GM18867 (cell line): ENCODE measurements around the gene HYI.
"Not testable (repeated sequence)": the region's sequence is repeated elsewhere in the genome, so short reads cannot be mapped to it uniquely, and the experiment has no call there.

ENCODE experiments used
- ATAC-seq: cut with Tn5 transposase; IDR thresholded peaks from one replicate; pipeline ENCODE4 v1.9.1; 2021; ENCODE audit warnings: mild to moderate bottlenecking, moderate library complexity; ENCODE audit not compliant: unreplicated experiment

HYI gene

GRCh38 chr1:43453442-43454269 lies at the start of gene HYI:
Gene HYI (minus strand): TSS chr1:43453931. CDS start chr1:43453793, 138 bp downstream.
- no peak for ATAC-seq

GRCh38 chr1:43501806-43502205 lies 48.1 kb upstream of the HYI start:
- not testable (repeated sequence) for ATAC-seq

GRCh38 chr1:43499898-43500297 lies 46.2 kb upstream of the HYI start:
- no peak for ATAC-seq

GRCh38 chr1:43495204-43495603 lies 41.5 kb upstream of the HYI start:
- no peak for ATAC-seq

GRCh38 chr1:43493661-43494450 lies 40.1 kb upstream of the HYI start:
- ATAC-seq = no peak

- ATAC-seq = no peak
These were observed 39.1 kb upstream of the HYI start for GRCh38 chr1:43492826-43493225.

GRCh38 chr1:43491061-43491460 lies 37.3 kb upstream of the HYI start:
- no peak for ATAC-seq

- no peak for ATAC-seq
These were observed 34.4 kb upstream of the HYI start for GRCh38 chr1:43488165-43488564.

GRCh38 chr1:43484367-43484766 lies 30.6 kb upstream of the HYI start:
- ATAC-seq = no peak

GRCh38 chr1:43482215-43482614 lies 28.5 kb upstream of the HYI start:
- ATAC-seq = no peak

- ATAC-seq = no peak
These were observed 27.8 kb upstream of the HYI start for GRCh38 chr1:43481491-43481890.

GRCh38 chr1:43479414-43479813 lies 25.7 kb upstream of the HYI start:
- ATAC-seq = no peak

GRCh38 chr1:43477716-43478115 lies 24.0 kb upstream of the HYI start:
- no peak for ATAC-seq

GRCh38 chr1:43475611-43476401 lies 22.1 kb upstream of the HYI start:
- ATAC-seq = not testable (repeated sequence)

GRCh38 chr1:43473463-43473862 lies 19.7 kb upstream of the HYI start:
- ATAC-seq = no peak

- not testable (repeated sequence) for ATAC-seq
These were observed 18.9 kb upstream of the HYI start for GRCh38 chr1:43472463-43473151.

GRCh38 chr1:43472087-43472462 lies 18.3 kb upstream of the HYI start:
- no peak for ATAC-seq

GRCh38 chr1:43469932-43470331 lies 16.2 kb upstream of the HYI start:
- ATAC-seq = no peak

GRCh38 chr1:43468414-43468813 lies 14.7 kb upstream of the HYI start:
- no peak for ATAC-seq

GRCh38 chr1:43466403-43466802 lies 12.7 kb upstream of the HYI start:
- ATAC-seq = no peak
